Measurements from ENCODE around the gene LHFPL3. TPM values are rescaled to one million over a fixed set of nuclear protein-coding genes. Genes with fewer than 3 reads are reported as not detected.

Gene LHFPL3
- polyA plus RNA-seq, 1 donor from 2014 or later: 5.6 TPM

GRCh38 chr7:104900525-104901239, 572.3 kb downstream of the LHFPL3 start:
- no peak overlapping the region for H2AFZ ChIP-seq (ENCODE audit: low read depth, low read length)
- no peaks in the 10 kb centered on the region for H3K79me2 ChIP-seq (replicated peaks; ENCODE audit: insufficient read depth, low read length)
- no peaks in the 10 kb centered on the region for H3K36me3 ChIP-seq (ENCODE audit: insufficient read depth, low read length)
- no peaks in the 10 kb centered on the region for H3K9me3 ChIP-seq (ENCODE audit: low read length)
- H4K20me1 ChIP-seq (ENCODE audit: insufficient read depth): no peaks in the 10 kb centered on the region
- no peaks in the 10 kb centered on the region for H3F3A ChIP-seq (ENCODE audit: insufficient read depth, low read length, poor library complexity, severe bottlenecking)
- peak overlapping the region; percentile 40 for H3K4me3 ChIP-seq (ENCODE audit: low read length)
- H3K27me3 ChIP-seq (ENCODE audit: insufficient read depth, low read depth, low read length): no peaks in the 10 kb centered on the region
- peak overlapping the region; percentile 11 for H3K4me2 ChIP-seq (ENCODE audit: low read length)
- peak overlapping the region; percentile 77 for H3K27ac ChIP-seq (ENCODE audit: low read length)
- TF ChIP-seq EZH2 (IDR thresholded peaks at IDR 0.05; ENCODE audit: borderline replicate concordance, insufficient read depth, low read length, poor library complexity, severe bottlenecking) (no peak), SMC3 (conservative IDR thresholded peaks at IDR 0.05; ENCODE audit: poor library complexity) (no peak), POLR2AphosphoS5 (IDR thresholded peaks at IDR 0.05) (peak; percentile 45), REST (IDR thresholded peaks at IDR 0.05; ENCODE audit: borderline replicate concordance) (peak; percentile 74), CTCF (IDR thresholded peaks at IDR 0.05; ENCODE audit: poor library complexity, severe bottlenecking) (no peak), MXI1 (conservative IDR thresholded peaks at IDR 0.05; ENCODE audit: poor library complexity, severe bottlenecking) (no peak), RAD21 (conservative IDR thresholded peaks at IDR 0.05) (no peak), TAF1 (IDR thresholded peaks at IDR 0.05; ENCODE audit: low read depth) (no peak), EP300 (conservative IDR thresholded peaks at IDR 0.05; ENCODE audit: poor library complexity, severe bottlenecking) (peak; percentile 77)
- peak overlapping the region; percentile 4 for H3K9ac ChIP-seq (ENCODE audit: low read length)
- H3K9me2 ChIP-seq (ENCODE audit: insufficient read depth, low read length): no peaks in the 10 kb centered on the region

- no peaks in the 10 kb centered on the region for H3F3A ChIP-seq (ENCODE audit: insufficient read depth, low read length, poor library complexity, severe bottlenecking)
- H3K79me2 ChIP-seq (replicated peaks; ENCODE audit: insufficient read depth, low read length): no peaks in the 10 kb centered on the region
- no peaks in the 10 kb centered on the region for H3K27me3 ChIP-seq (ENCODE audit: insufficient read depth, low read depth, low read length)
- peak overlapping the region; percentile 77 for H3K27ac ChIP-seq (ENCODE audit: low read length)
- no peaks in the 10 kb centered on the region for H4K20me1 ChIP-seq (ENCODE audit: insufficient read depth)
- H3K9ac ChIP-seq (ENCODE audit: low read length): no peak overlapping the region
- H3K9me3 ChIP-seq (ENCODE audit: low read length): no peaks in the 10 kb centered on the region
- no peak overlapping the region for H2AFZ ChIP-seq (ENCODE audit: low read depth, low read length)
- peak overlapping the region; percentile 40 for H3K4me3 ChIP-seq (ENCODE audit: low read length)
- H3K36me3 ChIP-seq (ENCODE audit: insufficient read depth, low read length): no peaks in the 10 kb centered on the region
- no peaks in the 10 kb centered on the region for H3K9me2 ChIP-seq (ENCODE audit: insufficient read depth, low read length)
- TF ChIP-seq SMC3 (conservative IDR thresholded peaks at IDR 0.05; ENCODE audit: poor library complexity) (no peak), POLR2AphosphoS5 (IDR thresholded peaks at IDR 0.05) (no peak), EP300 (conservative IDR thresholded peaks at IDR 0.05; ENCODE audit: poor library complexity, severe bottlenecking) (no peak), RAD21 (conservative IDR thresholded peaks at IDR 0.05) (no peak), EZH2 (IDR thresholded peaks at IDR 0.05; ENCODE audit: borderline replicate concordance, insufficient read depth, low read length, poor library complexity, severe bottlenecking) (no peak), TAF1 (IDR thresholded peaks at IDR 0.05; ENCODE audit: low read depth) (no peak), MXI1 (conservative IDR thresholded peaks at IDR 0.05; ENCODE audit: poor library complexity, severe bottlenecking) (no peak), REST (IDR thresholded peaks at IDR 0.05; ENCODE audit: borderline replicate concordance) (no peak), CTCF (IDR thresholded peaks at IDR 0.05; ENCODE audit: poor library complexity, severe bottlenecking) (no peak)
- no peak overlapping the region for H3K4me2 ChIP-seq (ENCODE audit: low read length)
Measured at GRCh38 chr7:104901240-104901619, 572.8 kb downstream of the LHFPL3 start.
